Neural cell (in vitro differentiated cells): ENCODE measurements around the gene SLC16A2. TPM values are rescaled to one million over a fixed set of nuclear protein-coding genes. Genes with fewer than 3 reads are reported as not detected.
A peak's percentile ranks its signal among the peaks of the same experiment; 100 is the strongest.

ENCODE experiments used
- H2AFZ ChIP-seq: fragments of 200-600, 300-800 bp; sonication (generic), shearing (Covaris generic); 2 replicates; pipeline ENCODE4 v1.6.0; 2014; ENCODE audit warnings: low read depth, mild to moderate bottlenecking, antibody characterized with exemption, low read length, moderate library complexity
- H3F3A ChIP-seq: fragments of 200-600 bp; shearing (Covaris generic); 2 replicates; pipeline ENCODE4 v1.6.1; 2016; ENCODE audit warnings: mild to moderate bottlenecking, moderate library complexity, mixed read lengths, antibody characterized with exemption, low read length; ENCODE audit not compliant: insufficient read depth, poor library complexity, severe bottlenecking
- H3K27ac ChIP-seq: fragments of 200-600, 300-800 bp; sonication (generic), shearing (Covaris generic); 2 replicates; pipeline ENCODE4 v1.5.1; 2014; ENCODE audit warnings: mild to moderate bottlenecking, low read length, moderate library complexity
- H3K27me3 ChIP-seq: fragments of 300-800, 200-600 bp; sonication (generic), shearing (Covaris generic); 2 replicates; pipeline ENCODE4 v1.6.0; 2014; ENCODE audit warnings: mild to moderate bottlenecking, low read depth, low read length, moderate library complexity; ENCODE audit not compliant: insufficient read depth
- H3K36me3 ChIP-seq: fragments of 300-800, 200-600 bp; sonication (generic), shearing (Covaris generic); 2 replicates; pipeline ENCODE4 v1.5.1; 2014; ENCODE audit warnings: mild to moderate bottlenecking, antibody characterized with exemption, low read length, moderate library complexity; ENCODE audit not compliant: insufficient read depth
- H3K4me2 ChIP-seq: fragments of 300-800, 200-600 bp; sonication (generic), shearing (Covaris generic); 2 replicates; pipeline ENCODE4 v1.6.0; 2014; ENCODE audit warnings: mild to moderate bottlenecking, low read length
- H3K4me3 ChIP-seq: fragments of 300-800, 200-600 bp; sonication (generic), shearing (Covaris generic); 2 replicates; pipeline ENCODE4 v1.5.1; 2014; ENCODE audit warnings: mild to moderate bottlenecking, low read length, moderate library complexity
- H3K79me2 ChIP-seq: fragments of 200-600 bp; shearing (Covaris generic); replicated peaks from 2 replicates; pipeline ENCODE4 v1.6.0; 2014; ENCODE audit warnings: mild to moderate bottlenecking, low read length, moderate library complexity; ENCODE audit not compliant: insufficient read depth
- H3K9ac ChIP-seq: fragments of 300-800, 200-600 bp; sonication (generic), shearing (Covaris generic); 2 replicates; pipeline ENCODE4 v1.6.1; 2016; ENCODE audit warnings: mild to moderate bottlenecking, low read length, mixed read lengths
- H3K9me2 ChIP-seq: fragments of 200-600 bp; shearing (Covaris generic); 2 replicates; pipeline ENCODE4 v1.6.1; 2016; ENCODE audit warnings: mild to moderate bottlenecking, low read length, mixed read lengths; ENCODE audit not compliant: insufficient read depth
- H3K9me3 ChIP-seq: fragments of 200-600, 300-800 bp; sonication (generic), shearing (Covaris generic); 2 replicates; pipeline ENCODE4 v1.6.1; 2016; ENCODE audit warnings: mild to moderate bottlenecking, mixed run types, low read length, moderate library complexity, mixed read lengths
- H4K20me1 ChIP-seq: fragments of 200-600 bp; shearing (Covaris generic); 2 replicates; pipeline ENCODE4 v1.6.1; 2016; ENCODE audit warnings: mild to moderate bottlenecking, mixed run types; ENCODE audit not compliant: insufficient read depth
- EP300 ChIP-seq: fragments of 450-650 bp; conservative IDR thresholded peaks from 2 replicates; pipeline ENCODE4 v1.6.1; 2014; ENCODE audit warnings: antibody characterized with exemption, mild to moderate bottlenecking, moderate library complexity; ENCODE audit not compliant: poor library complexity, severe bottlenecking
- MXI1 ChIP-seq: fragments of 450-650 bp; conservative IDR thresholded peaks from 2 replicates; pipeline ENCODE4 v1.6.1; 2014; ENCODE audit warnings: antibody characterized with exemption, mild to moderate bottlenecking; ENCODE audit not compliant: poor library complexity, severe bottlenecking
- POLR2AphosphoS5 ChIP-seq: IDR thresholded peaks from 2 replicates; pipeline ENCODE4 v1.6.1; 2012
- RAD21 ChIP-seq: fragments of 450-650 bp; conservative IDR thresholded peaks from 2 replicates; pipeline ENCODE4 v1.6.1; 2014; ENCODE audit warnings: antibody characterized with exemption, mild to moderate bottlenecking, moderate library complexity
- SMC3 ChIP-seq: fragments of 450-650 bp; conservative IDR thresholded peaks from 2 replicates; pipeline ENCODE4 v1.6.1; 2014; ENCODE audit warnings: antibody characterized with exemption, mild to moderate bottlenecking, moderate library complexity; ENCODE audit not compliant: poor library complexity
- TAF1 ChIP-seq: IDR thresholded peaks from 2 replicates; pipeline ENCODE4 v1.6.1; 2012; ENCODE audit warnings: low read depth
- polyA plus RNA-seq: library from polyadenylated mRNA; depleted of rRNA; stranded (reverse); fragments of >200 nt; gene quantifications from 2 replicates; pipeline ENCODE4 v1.2.3, GENCODE V29; 2014
- TF ChIP-seq, protein P1 (sequence below): fragments of 450-650 bp; IDR thresholded peaks from 2 replicates; pipeline ENCODE4 v1.5.1; 2014; ENCODE audit warnings: antibody characterized with exemption, mild to moderate bottlenecking, moderate library complexity; ENCODE audit not compliant: poor library complexity, severe bottlenecking
- TF ChIP-seq, protein P2 (sequence below): IDR thresholded peaks from 2 replicates; pipeline ENCODE4 v1.6.1; 2012; ENCODE audit warnings: borderline replicate concordance

The SLC16A2 gene
- polyA plus RNA-seq, 1 donor from 2014 or later, result 14.5 TPM

DNA sequence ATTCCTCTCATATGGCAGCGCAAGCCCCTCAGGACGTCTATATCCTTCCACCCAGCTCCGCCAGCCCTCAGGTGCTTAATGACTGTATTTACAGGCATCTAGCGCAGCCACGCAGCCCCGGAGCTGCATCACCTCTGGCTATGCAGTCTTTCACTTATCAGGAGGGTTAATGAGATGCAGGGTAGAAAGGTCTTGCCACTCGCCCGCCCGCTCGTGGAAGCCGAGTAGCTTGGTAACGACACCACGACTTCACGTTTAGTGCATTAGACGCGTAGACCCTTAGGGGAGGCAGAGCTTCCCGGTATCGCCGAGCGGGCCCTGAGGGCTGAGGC is 1.5 kb upstream of the SLC16A2 start:
- Histone ChIP-seq H3K27ac (peak overlapping the region; percentile 89), H3K4me2 (peak overlapping the region; percentile 30), H3K79me2 (peaks cover 11% of the 10 kb centered on the region), H3K4me3 (peak overlapping the region; percentile 78), H3K36me3 (no peaks in the 10 kb centered on the region), H3K27me3 (no peaks in the 10 kb centered on the region), H4K20me1 (no peaks in the 10 kb centered on the region), H3K9me3 (no peaks in the 10 kb centered on the region), H3K9ac (peak overlapping the region; percentile 79), H3K9me2 (no peaks in the 10 kb centered on the region), H3F3A (no peaks in the 10 kb centered on the region), H2AFZ (no peak overlapping the region)
- peak; percentile 16 for TF ChIP-seq MXI1
- TF ChIP-seq, protein P1, sequence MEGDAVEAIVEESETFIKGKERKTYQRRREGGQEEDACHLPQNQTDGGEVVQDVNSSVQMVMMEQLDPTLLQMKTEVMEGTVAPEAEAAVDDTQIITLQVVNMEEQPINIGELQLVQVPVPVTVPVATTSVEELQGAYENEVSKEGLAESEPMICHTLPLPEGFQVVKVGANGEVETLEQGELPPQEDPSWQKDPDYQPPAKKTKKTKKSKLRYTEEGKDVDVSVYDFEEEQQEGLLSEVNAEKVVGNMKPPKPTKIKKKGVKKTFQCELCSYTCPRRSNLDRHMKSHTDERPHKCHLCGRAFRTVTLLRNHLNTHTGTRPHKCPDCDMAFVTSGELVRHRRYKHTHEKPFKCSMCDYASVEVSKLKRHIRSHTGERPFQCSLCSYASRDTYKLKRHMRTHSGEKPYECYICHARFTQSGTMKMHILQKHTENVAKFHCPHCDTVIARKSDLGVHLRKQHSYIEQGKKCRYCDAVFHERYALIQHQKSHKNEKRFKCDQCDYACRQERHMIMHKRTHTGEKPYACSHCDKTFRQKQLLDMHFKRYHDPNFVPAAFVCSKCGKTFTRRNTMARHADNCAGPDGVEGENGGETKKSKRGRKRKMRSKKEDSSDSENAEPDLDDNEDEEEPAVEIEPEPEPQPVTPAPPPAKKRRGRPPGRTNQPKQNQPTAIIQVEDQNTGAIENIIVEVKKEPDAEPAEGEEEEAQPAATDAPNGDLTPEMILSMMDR, result no peak
- TF ChIP-seq, protein P2, sequence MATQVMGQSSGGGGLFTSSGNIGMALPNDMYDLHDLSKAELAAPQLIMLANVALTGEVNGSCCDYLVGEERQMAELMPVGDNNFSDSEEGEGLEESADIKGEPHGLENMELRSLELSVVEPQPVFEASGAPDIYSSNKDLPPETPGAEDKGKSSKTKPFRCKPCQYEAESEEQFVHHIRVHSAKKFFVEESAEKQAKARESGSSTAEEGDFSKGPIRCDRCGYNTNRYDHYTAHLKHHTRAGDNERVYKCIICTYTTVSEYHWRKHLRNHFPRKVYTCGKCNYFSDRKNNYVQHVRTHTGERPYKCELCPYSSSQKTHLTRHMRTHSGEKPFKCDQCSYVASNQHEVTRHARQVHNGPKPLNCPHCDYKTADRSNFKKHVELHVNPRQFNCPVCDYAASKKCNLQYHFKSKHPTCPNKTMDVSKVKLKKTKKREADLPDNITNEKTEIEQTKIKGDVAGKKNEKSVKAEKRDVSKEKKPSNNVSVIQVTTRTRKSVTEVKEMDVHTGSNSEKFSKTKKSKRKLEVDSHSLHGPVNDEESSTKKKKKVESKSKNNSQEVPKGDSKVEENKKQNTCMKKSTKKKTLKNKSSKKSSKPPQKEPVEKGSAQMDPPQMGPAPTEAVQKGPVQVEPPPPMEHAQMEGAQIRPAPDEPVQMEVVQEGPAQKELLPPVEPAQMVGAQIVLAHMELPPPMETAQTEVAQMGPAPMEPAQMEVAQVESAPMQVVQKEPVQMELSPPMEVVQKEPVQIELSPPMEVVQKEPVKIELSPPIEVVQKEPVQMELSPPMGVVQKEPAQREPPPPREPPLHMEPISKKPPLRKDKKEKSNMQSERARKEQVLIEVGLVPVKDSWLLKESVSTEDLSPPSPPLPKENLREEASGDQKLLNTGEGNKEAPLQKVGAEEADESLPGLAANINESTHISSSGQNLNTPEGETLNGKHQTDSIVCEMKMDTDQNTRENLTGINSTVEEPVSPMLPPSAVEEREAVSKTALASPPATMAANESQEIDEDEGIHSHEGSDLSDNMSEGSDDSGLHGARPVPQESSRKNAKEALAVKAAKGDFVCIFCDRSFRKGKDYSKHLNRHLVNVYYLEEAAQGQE, result no peak
- TF ChIP-seq POLR2AphosphoS5, result peak; percentile 71

DNA sequence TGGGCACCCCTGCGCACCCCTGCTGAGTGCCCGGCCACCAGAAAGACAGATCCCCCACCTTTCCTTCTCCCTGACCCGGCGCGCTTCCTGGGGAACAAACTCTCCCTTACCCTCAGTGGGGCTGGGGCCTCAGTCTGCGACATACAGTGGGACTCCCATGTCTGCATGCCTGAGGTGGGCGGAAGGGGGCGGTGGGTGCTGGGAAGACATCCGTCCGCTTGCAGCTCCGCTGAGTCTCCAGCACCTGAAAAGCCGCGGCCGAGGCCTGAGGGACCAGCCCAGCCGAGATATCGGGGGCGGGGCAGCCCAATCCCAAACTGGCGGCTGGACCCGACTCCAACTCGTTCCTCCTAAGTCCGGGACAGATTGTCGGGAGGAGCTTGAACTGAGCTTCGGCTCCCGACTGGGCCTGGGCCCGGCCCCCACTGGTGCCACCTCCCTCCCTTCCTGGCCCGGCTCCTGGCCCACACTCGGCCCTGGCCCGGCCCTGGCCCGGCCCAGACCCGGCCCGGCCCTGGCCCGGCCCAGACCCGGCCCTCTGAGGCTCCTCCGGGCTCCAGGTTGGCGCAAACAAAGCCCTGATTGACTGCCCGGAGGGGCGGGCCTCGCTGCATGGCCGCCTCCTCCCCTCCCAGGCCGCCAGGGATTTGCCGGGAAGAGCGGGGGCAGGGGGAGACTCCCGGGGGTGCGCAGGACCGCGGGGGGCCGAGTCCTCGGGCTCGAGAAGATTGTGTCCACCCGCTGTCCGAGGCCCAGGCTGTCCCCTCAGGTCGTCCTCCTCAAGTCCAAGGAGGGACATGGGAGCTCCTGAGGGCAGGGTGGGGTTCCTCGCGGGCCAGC is 877 bp upstream of the SLC16A2 start:
- H3K36me3 ChIP-seq, result no peaks in the 10 kb centered on the region
- peak overlapping the region; percentile 78 for H3K4me3 ChIP-seq
- H3K9me3 ChIP-seq, result no peaks in the 10 kb centered on the region
- H3K27ac ChIP-seq, result peak overlapping the region; percentile 89
- no peaks in the 10 kb centered on the region for H3K9me2 ChIP-seq
- peak overlapping the region; percentile 79 for H3K9ac ChIP-seq
- H3K79me2 ChIP-seq, result peaks cover 14% of the 10 kb centered on the region
- H2AFZ ChIP-seq, result peak overlapping the region; percentile 51
- no peaks in the 10 kb centered on the region for H4K20me1 ChIP-seq
- H3K27me3 ChIP-seq, result no peaks in the 10 kb centered on the region
- TF ChIP-seq TAF1 (no peak), EP300 (no peak), RAD21 (peak; percentile 25), POLR2AphosphoS5 (no peak), SMC3 (peak; percentile 28)
- TF ChIP-seq, protein P1, result peak; percentile 42
- TF ChIP-seq, protein P2, result no peak
- H3F3A ChIP-seq, result no peaks in the 10 kb centered on the region
- H3K4me2 ChIP-seq, result peak overlapping the region; percentile 30
